Measurements from ENCODE around the gene SMARCC2.
"Not testable (repeated sequence)": the region's sequence is repeated elsewhere in the genome, so short reads cannot be mapped to it uniquely, and the experiment has no call there.

The SMARCC2 gene

DNA sequence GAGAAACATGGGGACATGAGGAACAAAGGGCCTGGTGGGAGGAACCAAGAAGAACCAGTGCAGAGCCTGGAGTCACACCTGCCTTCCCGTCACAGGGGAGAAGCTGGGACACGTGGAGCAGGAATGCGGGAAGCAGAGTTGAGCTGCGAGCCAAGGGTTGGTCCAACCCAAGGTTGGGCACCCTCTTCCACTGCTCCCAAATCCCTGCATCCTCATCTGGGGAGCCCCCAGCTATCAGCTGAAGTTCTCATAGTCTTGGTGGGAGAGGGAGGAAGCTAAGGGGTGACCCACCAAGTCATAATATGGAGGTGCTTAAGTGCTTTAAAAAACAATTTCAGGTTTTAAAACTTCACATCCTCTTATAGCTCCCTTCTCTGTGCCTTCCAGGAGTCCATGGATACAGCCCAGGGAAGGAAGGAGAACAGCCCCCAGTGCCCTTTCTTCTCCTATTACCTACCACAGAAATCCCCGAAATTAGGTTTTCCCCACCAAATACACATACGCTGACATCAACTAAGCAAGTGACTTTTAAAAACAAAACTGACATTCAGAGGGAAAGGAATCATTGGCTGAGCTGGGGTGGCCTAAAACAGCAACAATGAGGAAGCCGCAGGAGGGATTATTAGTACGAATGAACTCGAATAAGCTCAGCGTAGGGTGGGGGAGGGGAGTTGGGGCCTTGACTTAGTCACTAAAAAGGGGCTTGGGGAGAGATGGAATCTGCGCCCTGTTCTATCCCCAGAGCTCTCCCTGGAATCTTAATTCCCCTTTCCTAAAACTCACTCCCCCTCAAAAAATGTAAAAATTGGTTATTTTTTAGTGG lies 26.6 kb downstream of the SMARCC2 start:
- DNase-seq, result no peak

- no peak for DNase-seq
Measured at GRCh38 chr12:56161690-56162351, 27.5 kb downstream of the SMARCC2 start.

DNA sequence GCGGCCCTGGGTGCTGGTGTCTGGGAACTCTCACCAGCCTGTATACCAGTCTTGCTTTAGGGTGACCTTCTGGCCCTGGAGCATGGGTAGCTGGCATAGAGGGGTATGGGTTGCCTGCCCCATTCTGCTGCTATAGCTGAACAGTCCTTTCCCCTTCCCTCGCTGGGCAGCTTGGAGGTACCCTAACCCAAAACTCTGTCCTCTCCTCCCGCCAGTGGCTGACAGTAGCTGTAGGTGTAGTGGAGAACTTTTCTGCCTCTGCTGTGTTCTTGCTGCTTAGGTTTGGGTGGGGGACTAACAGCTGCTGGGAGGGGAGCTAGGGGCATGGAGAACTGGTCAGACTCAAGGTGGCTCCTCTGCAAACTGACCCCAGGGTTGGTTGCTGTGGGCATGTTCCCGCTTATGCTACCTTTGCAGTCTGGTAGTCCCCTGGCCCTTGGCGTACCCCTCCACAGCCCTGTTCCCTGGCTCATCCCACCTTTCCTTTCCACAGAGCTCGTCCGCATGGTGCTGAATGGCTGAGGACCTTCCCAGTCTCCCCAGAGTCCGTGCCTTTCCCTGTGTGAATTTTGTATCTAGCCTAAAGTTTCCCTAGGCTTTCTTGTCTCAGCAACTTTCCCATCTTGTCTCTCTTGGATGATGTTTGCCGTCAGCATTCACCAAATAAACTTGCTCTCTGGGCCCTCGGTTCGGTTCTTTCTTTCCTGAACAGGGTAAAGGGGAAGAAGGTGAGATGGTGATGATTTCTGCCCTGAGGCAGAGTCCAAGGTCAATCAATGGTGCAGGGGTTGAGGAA lies 28.2 kb downstream of the SMARCC2 start:
- DNase-seq, result no peak

GRCh38 chr12:56160193-56160763 lies 29.0 kb downstream of the SMARCC2 start:
- no peak for DNase-seq

DNA sequence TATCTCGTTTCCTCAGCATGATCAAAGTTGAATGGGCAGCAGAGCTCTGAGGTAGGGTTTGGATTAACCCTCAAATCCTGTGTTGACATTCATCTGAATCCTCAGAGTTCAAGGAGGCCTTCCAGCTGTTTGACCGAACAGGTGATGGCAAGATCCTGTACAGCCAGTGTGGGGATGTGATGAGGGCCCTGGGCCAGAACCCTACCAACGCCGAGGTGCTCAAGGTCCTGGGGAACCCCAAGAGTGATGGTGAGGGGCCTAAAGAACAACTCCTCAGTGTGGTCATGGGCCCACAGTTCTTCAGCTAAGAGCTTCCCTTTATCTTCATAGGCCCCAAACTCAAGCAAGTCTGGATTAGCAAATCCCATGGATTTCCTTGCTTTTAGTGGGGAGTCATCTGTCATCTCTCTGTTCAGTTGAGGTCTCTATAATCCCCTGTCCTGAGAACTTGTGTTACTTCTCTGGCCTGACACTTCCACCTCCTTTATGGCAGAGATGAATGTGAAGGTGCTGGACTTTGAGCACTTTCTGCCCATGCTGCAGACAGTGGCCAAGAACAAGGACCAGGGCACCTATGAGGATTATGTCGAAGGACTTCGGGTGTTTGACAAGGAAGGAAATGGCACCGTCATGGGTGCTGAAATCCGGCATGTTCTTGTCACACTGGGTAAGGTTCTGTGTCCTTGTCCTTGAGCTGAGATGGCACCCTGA lies 29.6 kb downstream of the SMARCC2 start:
- no peak for DNase-seq

DNA sequence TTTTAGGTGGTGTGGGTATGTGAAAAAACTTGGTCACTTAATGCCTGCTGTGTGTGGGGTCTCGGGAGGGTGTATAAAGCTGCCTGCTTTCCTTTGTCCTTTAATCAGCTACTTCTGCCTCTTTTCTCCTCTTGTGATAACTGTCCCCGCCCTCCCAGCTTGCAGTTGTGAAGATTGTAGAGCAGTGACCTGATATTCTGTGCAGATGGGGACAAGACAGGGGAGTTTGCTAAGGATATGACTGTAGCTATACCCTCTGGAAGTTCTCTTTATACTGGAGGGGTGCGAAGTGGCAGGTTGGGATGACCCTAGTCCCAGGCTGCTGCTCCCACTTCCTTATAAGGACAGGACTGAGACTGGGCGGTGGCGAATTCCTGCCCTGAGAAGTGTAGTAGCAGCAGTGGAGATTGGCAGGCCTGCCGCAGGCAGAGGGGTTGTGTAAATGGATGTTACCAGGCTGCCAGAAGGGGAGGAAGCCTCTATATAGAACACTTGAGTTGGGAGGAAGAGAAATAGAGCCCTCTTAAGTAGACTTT lies 30.3 kb downstream of the SMARCC2 start:
- no peak for DNase-seq

GRCh38 chr12:56158029-56158925 lies 31.0 kb downstream of the SMARCC2 start, which contains the start of gene MYL6:
MYL6 (plus strand) TSS chr12:56158359; CDS start chr12:56158402, 43 bp downstream.
- peak; percentile 98 for DNase-seq

GRCh38 chr12:56157201-56158028 lies 31.9 kb downstream of the SMARCC2 start:
- DNase-seq, result peak; percentile 90

DNA sequence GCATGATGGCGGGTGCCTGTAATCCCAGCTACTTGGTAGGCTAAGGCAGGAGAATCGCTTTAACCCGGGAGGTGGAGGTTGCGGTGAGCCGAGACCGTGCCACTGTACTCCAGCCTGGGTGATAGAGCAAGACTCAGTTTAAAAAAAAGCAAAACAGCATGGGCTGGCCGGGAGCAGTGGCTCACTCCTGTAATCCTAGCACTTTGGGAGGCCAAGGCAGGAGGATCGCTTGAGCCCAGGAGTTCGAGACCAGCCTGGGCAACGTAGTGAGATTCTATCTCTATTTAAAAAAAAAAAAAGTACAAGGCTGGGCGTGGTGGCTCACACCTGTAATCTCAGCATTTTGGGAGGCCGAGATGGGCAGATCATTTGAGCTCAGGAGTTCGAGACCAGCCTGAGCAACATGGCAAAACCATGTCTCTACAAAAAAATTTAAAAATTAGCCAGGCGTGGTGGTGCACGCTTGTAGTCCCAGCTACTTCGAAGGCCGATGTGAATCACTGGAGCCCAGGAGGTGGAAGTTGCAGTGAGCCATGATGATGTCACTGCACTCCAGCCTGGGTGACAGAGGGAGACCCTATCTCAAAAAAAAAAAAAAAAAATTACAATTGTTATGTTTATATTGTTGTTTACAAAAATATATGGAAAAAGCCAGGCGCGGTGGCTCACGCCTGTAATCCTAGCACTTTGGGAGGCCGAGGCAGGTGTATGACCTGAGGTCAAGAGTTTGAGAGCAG lies 32.7 kb downstream of the SMARCC2 start:
- DNase-seq, result not testable (repeated sequence)

- no peak for DNase-seq
Measured at GRCh38 chr12:56155256-56155845, 33.9 kb downstream of the SMARCC2 start.

DNA sequence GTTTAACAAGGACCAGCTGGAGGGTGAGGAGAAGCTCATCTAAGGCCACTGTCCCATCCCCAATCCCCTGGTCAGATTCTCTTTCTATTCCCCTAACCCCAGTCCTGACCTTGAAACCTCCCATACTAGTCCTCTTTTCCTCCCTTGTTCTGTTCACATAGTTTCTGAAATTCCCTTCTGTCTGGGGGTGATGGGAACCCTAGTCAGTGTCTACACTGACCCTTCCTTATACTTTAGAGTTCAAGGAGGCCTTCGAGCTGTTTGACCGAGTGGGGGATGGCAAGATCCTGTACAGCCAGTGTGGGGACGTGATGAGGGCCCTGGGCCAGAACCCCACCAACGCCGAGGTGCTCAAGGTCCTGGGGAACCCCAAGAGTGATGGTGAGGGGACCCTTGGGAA lies 34.5 kb downstream of the SMARCC2 start:
- DNase-seq, result no peak

GRCh38 chr12:56154246-56154771 lies 35.0 kb downstream of the SMARCC2 start:
- no peak for DNase-seq

GRCh38 chr12:56153678-56154065 lies 35.6 kb downstream of the SMARCC2 start:
- no peak for DNase-seq

GRCh38 chr12:56152756-56153677 lies 36.3 kb downstream of the SMARCC2 start:
- DNase-seq, result no peak

DNA sequence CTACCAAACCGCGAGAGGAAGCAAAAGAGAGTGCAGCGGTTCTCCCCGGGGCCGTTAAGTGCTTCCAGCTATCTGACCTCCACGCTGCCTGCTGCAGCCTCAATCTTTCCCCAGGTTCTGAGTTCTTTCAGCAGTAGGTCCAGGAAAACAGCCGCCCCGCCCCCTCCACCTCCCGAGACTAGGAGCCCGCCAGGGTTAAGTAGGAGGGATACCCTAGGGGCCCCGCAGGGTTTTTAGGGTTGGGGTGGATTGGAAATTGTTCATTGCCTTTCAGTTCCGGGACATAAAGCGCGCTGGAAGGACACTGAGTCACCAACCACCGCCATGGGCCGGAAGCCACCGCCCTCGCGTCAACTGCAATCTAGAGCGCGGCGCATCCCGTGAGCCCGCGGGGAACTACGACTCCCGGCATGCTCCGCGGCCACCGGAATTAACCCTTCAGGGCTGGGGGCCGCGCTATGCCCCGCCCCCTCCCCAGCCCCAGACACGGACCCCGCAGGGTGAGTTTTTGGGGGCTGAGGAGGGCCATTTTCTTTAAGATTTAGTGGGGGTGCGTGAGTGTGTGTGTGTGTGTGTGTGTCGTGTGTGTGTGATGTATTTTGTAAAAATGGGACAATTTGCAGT lies 37.0 kb downstream of the SMARCC2 start, which contains the start of gene MYL6B:
Gene MYL6B, plus strand, starts transcription at position 456 of the 624 bp plus-strand sequence. CDS start 1,332 bp downstream, outside the sequence.
- DNase-seq, result peak; percentile 94

DNA sequence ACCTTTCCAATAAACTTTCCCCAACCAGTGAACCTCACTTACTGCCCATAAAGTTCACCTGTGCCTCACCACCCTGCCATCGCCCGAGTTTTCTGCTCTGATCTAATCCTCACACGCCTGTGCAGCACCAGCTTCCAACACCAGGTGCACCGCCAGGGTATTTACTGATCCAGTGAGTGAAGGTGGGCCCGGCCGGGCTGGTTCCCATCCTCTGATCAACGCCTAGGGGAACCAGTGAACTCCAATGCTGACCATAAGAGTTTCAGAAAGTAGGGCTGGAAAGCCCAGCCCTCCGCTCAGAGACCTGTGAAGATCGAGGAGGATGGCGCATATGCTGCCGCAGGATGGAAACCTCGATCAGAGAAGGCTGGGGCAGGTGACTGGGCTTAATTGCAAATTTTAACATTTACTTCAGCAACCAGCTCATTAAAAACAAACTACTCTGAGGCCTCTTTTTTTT lies 37.6 kb downstream of the SMARCC2 start:
- DNase-seq, result peak; percentile 35

GRCh38 chr12:56150563-56150962 lies 38.7 kb downstream of the SMARCC2 start:
- no peak for DNase-seq

Measured in NCI-H2171 (cell line).